Suprapubic skin (tissue), 3 donors: ENCODE data around the gene COL3A1.

ENCODE experiments used
- CTCF ChIP-seq, 2 donors: fragments of 200-600 bp in 1 of 2; fragments of 450-650 bp in 1 of 2; sonication (generic) in 1 of 2; IDR thresholded peaks; one replicate each; pipeline ENCODE4 v1.5.1; 2016 to 2019; ENCODE audit warnings: antibody characterized with exemption in 2 of 2, mild to moderate bottlenecking in 1 of 2, moderate library complexity in 1 of 2
- EP300 ChIP-seq: sonication (generic); formaldehyde crosslinking; IDR thresholded peaks from one replicate; pipeline ENCODE4 v1.6.1; 2017; ENCODE audit warnings: antibody characterized with exemption

- TF ChIP-seq EP300 (no peak), CTCF (IDR thresholded peaks at IDR 0.05) (no peak)
Observed at GRCh38 chr2:188944442-188944841, 29.7 kb upstream of the COL3A1 start.
